Neuronal stem cell (in vitro differentiated cells): Measurements from ENCODE around the gene TMEM178A.
A peak's percentile ranks its signal among the peaks of the same experiment; 100 is the strongest.

Experiments used
- DNase-seq: peaks from one replicate; pipeline ENCODE4 v3.0.0-alpha.2; 2013; ENCODE audit warnings: low spot score
- H2AFZ ChIP-seq: one replicate; pipeline ENCODE4 v1.6.1; 2013; ENCODE audit warnings: mild to moderate bottlenecking, low read length, inconsistent platforms
- H2AK5ac ChIP-seq: 2 replicates; pipeline ENCODE4 v1.6.1; 2013; ENCODE audit warnings: low read depth, mild to moderate bottlenecking, inconsistent platforms, low read length, moderate library complexity, mixed read lengths
- H2BK120ac ChIP-seq: 2 replicates; pipeline ENCODE4 v1.6.1; 2013; ENCODE audit warnings: low read depth, mild to moderate bottlenecking, inconsistent platforms, low read length, moderate library complexity, mixed read lengths
- H2BK12ac ChIP-seq: one replicate; pipeline ENCODE4 v1.6.1; 2013; ENCODE audit warnings: low read length, inconsistent platforms
- H2BK15ac ChIP-seq: 2 replicates; pipeline ENCODE4 v1.6.1; 2013; ENCODE audit warnings: mild to moderate bottlenecking, low read length, inconsistent platforms, mixed read lengths
- H2BK5ac ChIP-seq: one replicate; pipeline ENCODE4 v1.6.1; 2013; ENCODE audit warnings: inconsistent platforms, mild to moderate bottlenecking, low read length, moderate library complexity
- H3K14ac ChIP-seq: one replicate; pipeline ENCODE4 v1.6.1; 2013; ENCODE audit warnings: low read length, inconsistent platforms
- H3K18ac ChIP-seq: 2 replicates; pipeline ENCODE4 v1.6.1; 2013; ENCODE audit warnings: low read length, inconsistent platforms
- H3K23ac ChIP-seq: 2 replicates; pipeline ENCODE4 v1.6.1; 2013; ENCODE audit warnings: low read depth, mild to moderate bottlenecking, mixed read lengths, low read length, inconsistent platforms; ENCODE audit not compliant: poor library complexity
- H3K27ac ChIP-seq: replicated peaks from 3 replicates; pipeline ENCODE4 v1.5.1; 2013; ENCODE audit warnings: low read length, inconsistent platforms
- H3K27me3 ChIP-seq, 3 experiments: 2 replicates each; pipeline ENCODE4 v1.6.1; 2013; ENCODE audit warnings: low read length in 3 of 3, mild to moderate bottlenecking in 2 of 3, inconsistent platforms in 1 of 3, low read depth in 1 of 3, mixed read lengths in 1 of 3, moderate library complexity in 1 of 3; ENCODE audit not compliant: control insufficient read depth in 3 of 3, insufficient read depth in 3 of 3
- H3K36me3 ChIP-seq, 2 donors: replicated peaks in 1 of 2; 2 replicates each; pipeline ENCODE4 v1.6.1; 2013; ENCODE audit warnings: low read length in 2 of 2; ENCODE audit not compliant: control insufficient read depth in 2 of 2, insufficient read depth in 2 of 2
- H3K4ac ChIP-seq: 2 replicates; pipeline ENCODE4 v1.6.1; 2013; ENCODE audit warnings: inconsistent platforms, mild to moderate bottlenecking, low read length, moderate library complexity
- H3K4me1 ChIP-seq, 2 donors: 1 replicate in 1 of 2; 2 replicates in 1 of 2; pipeline ENCODE4 v1.6.1; 2013; ENCODE audit warnings: low read length in 2 of 2, low read depth in 1 of 2; ENCODE audit not compliant: control insufficient read depth in 2 of 2, insufficient read depth in 1 of 2
- H3K4me2 ChIP-seq: one replicate; pipeline ENCODE4 v1.6.1; 2013; ENCODE audit warnings: mild to moderate bottlenecking, low read length, inconsistent platforms; ENCODE audit not compliant: insufficient read depth, poor library complexity, severe bottlenecking
- H3K4me3 ChIP-seq, 2 donors: 2 replicates each; pipeline ENCODE4 v1.5.1; 2013; ENCODE audit warnings: low read length in 2 of 2, mild to moderate bottlenecking in 2 of 2, inconsistent platforms in 1 of 2, moderate library complexity in 1 of 2
- H3K79me1 ChIP-seq: one replicate; pipeline ENCODE4 v1.6.1; 2013; ENCODE audit warnings: low read depth, mild to moderate bottlenecking, inconsistent platforms, low read length, moderate library complexity
- H3K9ac ChIP-seq: one replicate; pipeline ENCODE4 v1.6.1; 2013; ENCODE audit warnings: mild to moderate bottlenecking, low read depth, low read length, inconsistent platforms; ENCODE audit not compliant: poor library complexity
- H3K9me3 ChIP-seq, 2 donors: replicated peaks in 1 of 2; 2 replicates each; pipeline versions ENCODE3 to v1.6.1; 2013; ENCODE audit warnings: low read length in 2 of 2, mild to moderate bottlenecking in 2 of 2, inconsistent platforms in 1 of 2, low read depth in 1 of 2, mixed read lengths in 1 of 2, moderate library complexity in 1 of 2; ENCODE audit not compliant: control insufficient read depth in 2 of 2, insufficient read depth in 1 of 2
- H4K8ac ChIP-seq: one replicate; pipeline ENCODE4 v1.6.1; 2013; ENCODE audit warnings: low read depth, mild to moderate bottlenecking, inconsistent platforms, low read length, moderate library complexity
- H4K91ac ChIP-seq: one replicate; pipeline ENCODE4 v1.6.1; 2013; ENCODE audit warnings: low read length, low read depth, mild to moderate bottlenecking, inconsistent platforms; ENCODE audit not compliant: poor library complexity
- WGBS, 2 donors: extraction: QIAGEN DNeasy Blood & Tissue Kit; methylation state at CpG; one replicate each; pipeline ENCODE4 v1.1.7; 2013; ENCODE audit warnings: missing lambda C conversion rate in 2 of 2, mixed read lengths in 1 of 2; ENCODE audit not compliant: insufficient read length in 2 of 2, insufficient replicate concordance in 1 of 2; ENCODE audit errors: extremely low coverage in 2 of 2; 5-methylcytosine and 5-hydroxymethylcytosine counted together

Gene TMEM178A

DNA sequence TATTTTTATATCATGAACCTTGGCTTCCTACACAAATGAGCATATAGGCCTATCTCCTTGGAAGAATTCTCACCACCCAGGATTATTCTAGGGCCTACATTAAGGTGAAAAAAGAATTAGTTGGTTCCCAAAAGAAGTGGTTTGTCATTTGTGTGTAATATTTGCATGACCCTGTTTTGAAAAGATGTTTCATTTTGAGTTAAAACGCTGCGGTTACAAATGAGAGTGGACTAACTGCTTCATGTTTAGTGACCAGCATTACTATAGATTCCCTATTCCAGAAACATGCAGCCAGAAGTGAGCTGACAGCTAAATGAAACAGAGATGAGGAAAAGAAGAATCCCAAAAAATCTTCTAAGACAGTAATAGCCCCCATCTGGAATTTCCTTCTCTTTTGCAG, 44.1 kb upstream of the TMEM178A start:
- Histone ChIP-seq H2AK5ac (no peak overlapping the region), H3K14ac (no peak overlapping the region), H2BK15ac (no peak overlapping the region), H2AFZ (no peak overlapping the region), H2BK12ac (no peak overlapping the region), H3K23ac (no peak overlapping the region), H4K8ac (no peak overlapping the region), H3K27ac (no peak overlapping the region), H3K79me1 (no peaks in the 10 kb centered on the region), H3K36me3 (no peaks in the 10 kb centered on the region), H2BK120ac (no peak overlapping the region), H3K9me3 (no peaks in the 10 kb centered on the region), H3K4ac (no peak overlapping the region), H3K18ac (no peak overlapping the region), H4K91ac (no peak overlapping the region), H3K4me2 (no peak overlapping the region), H3K9ac (no peak overlapping the region), H2BK5ac (no peak overlapping the region), H3K4me1 (peaks cover 2 to 14% of the 10 kb centered on the region in 2 donors), H3K4me3 (no peak overlapping the region), H3K27me3 (no peaks in the 10 kb centered on the region)
- WGBS, 2 donors: no CpG with 5 or more reads among the region's 2 CpGs
- DNase-seq: no peak

DNA sequence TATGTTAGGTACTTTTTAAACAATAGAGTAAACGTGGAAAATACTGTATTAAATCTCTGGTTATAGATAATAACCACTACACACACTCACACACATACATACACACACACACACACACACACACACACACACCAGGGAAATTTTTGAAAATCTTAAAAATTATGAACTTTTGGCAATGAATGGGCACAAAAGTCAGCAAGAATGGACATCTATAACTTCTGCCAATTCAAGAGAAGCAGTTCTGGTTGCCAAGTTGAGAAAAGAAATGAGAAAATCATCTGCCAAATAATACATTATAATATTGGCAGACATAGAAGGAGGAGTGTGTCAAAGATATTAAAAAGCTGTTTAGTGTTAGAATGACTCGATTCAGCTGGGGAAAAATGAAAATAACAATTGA, 42.9 kb upstream of the TMEM178A start:
- Histone ChIP-seq H2AK5ac (no peak overlapping the region), H2BK12ac (no peak overlapping the region), H2BK120ac (no peak overlapping the region), H3K4me3 (no peak overlapping the region), H3K79me1 (no peaks in the 10 kb centered on the region), H3K27ac (no peak overlapping the region), H3K36me3 (no peaks in the 10 kb centered on the region), H3K27me3 (no peaks in the 10 kb centered on the region), H3K9ac (no peak overlapping the region), H3K18ac (no peak overlapping the region), H2AFZ (no peak overlapping the region), H2BK5ac (no peak overlapping the region), H3K4ac (no peak overlapping the region), H3K4me2 (no peak overlapping the region), H4K91ac (no peak overlapping the region), H3K4me1 (peaks cover 2 to 12% of the 10 kb centered on the region in 2 donors), H3K14ac (no peak overlapping the region), H2BK15ac (no peak overlapping the region), H3K9me3 (peaks cover 0 to 4% of the 10 kb centered on the region in 2 donors), H4K8ac (no peak overlapping the region), H3K23ac (no peak overlapping the region)
- WGBS, 2 donors: no CpG with 5 or more reads among the region's 2 CpGs
- DNase-seq: no peak

DNA sequence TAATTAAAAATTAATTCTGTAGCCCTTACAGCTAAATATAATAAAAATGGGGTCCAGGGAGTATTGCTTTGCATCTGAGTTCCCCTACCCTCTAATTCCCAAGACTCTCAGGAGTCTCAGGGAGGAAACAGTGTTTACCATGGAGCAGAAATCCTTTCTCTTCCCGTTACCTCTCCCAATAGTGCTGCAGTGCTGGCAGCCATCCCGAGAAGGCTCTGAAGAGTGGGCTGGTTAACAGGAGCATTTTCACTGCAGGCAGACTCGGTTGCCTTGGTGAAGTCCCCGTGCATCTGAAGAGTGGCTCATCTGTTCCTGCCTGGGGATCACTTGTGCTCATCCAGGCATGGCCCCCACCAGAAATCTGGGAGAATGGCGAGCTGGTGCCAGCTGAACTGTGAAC, 41.8 kb upstream of the TMEM178A start:
- Histone ChIP-seq H2BK5ac (no peak overlapping the region), H4K91ac (no peak overlapping the region)
- no peak for DNase-seq

DNA sequence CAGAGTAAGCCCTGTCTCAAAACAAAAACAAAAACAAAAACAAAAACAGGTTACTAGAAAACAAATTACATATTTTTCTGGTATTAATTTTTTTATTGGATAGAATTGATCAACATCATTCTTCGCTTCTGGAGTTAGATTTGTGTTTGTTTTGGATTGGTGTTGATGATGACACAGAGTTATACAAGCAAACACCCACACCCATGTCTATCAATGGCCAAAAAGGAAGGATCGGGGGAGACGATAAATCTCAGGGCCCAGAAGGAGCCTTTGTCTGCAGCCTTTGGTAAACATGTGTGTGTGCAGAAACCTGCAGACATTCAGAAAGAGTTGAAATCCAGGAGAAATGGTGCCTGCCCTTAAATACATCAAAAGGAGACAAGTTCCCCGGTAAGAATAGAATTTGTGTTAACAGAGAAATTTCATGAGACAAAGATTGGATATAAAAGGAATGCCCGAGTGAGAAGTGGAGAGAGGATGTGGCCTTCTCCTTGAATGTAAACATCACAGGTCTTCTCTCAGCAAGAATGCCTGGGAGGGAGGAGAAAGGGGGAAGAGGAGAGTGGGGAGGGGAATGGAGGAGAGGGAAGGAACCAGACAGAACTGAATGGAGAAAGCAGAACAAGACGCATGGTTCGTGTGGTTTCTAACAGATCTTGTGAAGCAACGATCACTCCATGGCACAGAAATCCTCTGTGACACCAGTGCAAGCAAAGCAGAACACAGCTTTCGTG, 40.4 kb upstream of the TMEM178A start:
- DNase-seq: no peak

More for the DNA sequence above, 41.8 kb upstream of the TMEM178A start:
- Histone ChIP-seq H2BK120ac (no peak overlapping the region), H3K27ac (no peak overlapping the region), H3K4me1 (peaks cover 2% of the 10 kb centered on the region in 2 donors), H3K4ac (no peak overlapping the region), H3K27me3 (no peaks in the 10 kb centered on the region), H3K18ac (no peak overlapping the region), H2BK12ac (no peak overlapping the region), H2AFZ (no peak overlapping the region), H3K14ac (no peak overlapping the region), H3K79me1 (no peaks in the 10 kb centered on the region), H2AK5ac (no peak overlapping the region), H3K23ac (no peak overlapping the region), H3K36me3 (no peaks in the 10 kb centered on the region), H3K9me3 (peaks cover 0 to 4% of the 10 kb centered on the region in 2 donors), H3K4me2 (no peak overlapping the region), H4K8ac (no peak overlapping the region), H2BK15ac (no peak overlapping the region), H3K9ac (no peak overlapping the region), H3K4me3 (no peak overlapping the region)
- no CpG with 5 or more reads among the region's 5 CpGs for WGBS, 2 donors

More for the DNA sequence above, 40.4 kb upstream of the TMEM178A start:
- H2BK5ac ChIP-seq: no peak overlapping the region
- no peaks in the 10 kb centered on the region for H3K79me1 ChIP-seq
- peaks cover 2% of the 10 kb centered on the region in 2 donors for H3K4me1 ChIP-seq
- H3K4ac ChIP-seq: no peak overlapping the region
- H3K18ac ChIP-seq: no peak overlapping the region
- H3K4me3 ChIP-seq: no peak overlapping the region
- no peak overlapping the region for H2AK5ac ChIP-seq
- no peak overlapping the region for H2BK15ac ChIP-seq
- H3K14ac ChIP-seq: no peak overlapping the region
- H4K91ac ChIP-seq: no peak overlapping the region
- WGBS, 2 donors: no CpG with 5 or more reads among the region's 9 CpGs
- no peak overlapping the region for H3K27ac ChIP-seq
- H4K8ac ChIP-seq: no peak overlapping the region
- no peak overlapping the region for H2BK120ac ChIP-seq
- no peaks in the 10 kb centered on the region for H3K36me3 ChIP-seq
- H2BK12ac ChIP-seq: no peak overlapping the region
- H2AFZ ChIP-seq: peak overlapping the region; percentile 63
- H3K4me2 ChIP-seq: no peak overlapping the region
- peaks cover 0 to 4% of the 10 kb centered on the region in 2 donors for H3K9me3 ChIP-seq
- no peak overlapping the region for H3K23ac ChIP-seq
- no peak overlapping the region for H3K9ac ChIP-seq
- H3K27me3 ChIP-seq: no peaks in the 10 kb centered on the region
